ENCODE data around the gene SPRR3.

Gene SPRR3

GRCh38 chr1:152959801-152960451 is 41.6 kb upstream of the SPRR3 start:
- Mint-ChIP-seq H3K36me3 (ENCODE audit: low read depth) (no peaks in the 10 kb centered on the region), H3K9me3 (peaks cover 27% of the 10 kb centered on the region), H3K4me3 (no peak overlapping the region), H3K27ac (no peak overlapping the region), H3K4me1 (no peaks in the 10 kb centered on the region), H3K27me3 (ENCODE audit: low read depth, poor library complexity) (no peaks in the 10 kb centered on the region)
- DNase-seq = no peak
- TF ChIP-seq CTCF (IDR thresholded peaks at IDR 0.05) = no peak

- Mint-ChIP-seq H3K27ac (no peak overlapping the region), H3K4me1 (no peaks in the 10 kb centered on the region), H3K36me3 (ENCODE audit: low read depth) (no peaks in the 10 kb centered on the region), H3K27me3 (ENCODE audit: low read depth, poor library complexity) (no peaks in the 10 kb centered on the region), H3K9me3 (peaks cover 33% of the 10 kb centered on the region), H3K4me3 (no peak overlapping the region)
- no peak for DNase-seq
- no peak for TF ChIP-seq CTCF (IDR thresholded peaks at IDR 0.05)
Measured at GRCh38 chr1:152960452-152961044, 41.0 kb upstream of the SPRR3 start.

GRCh38 chr1:152961226-152961891 is 40.2 kb upstream of the SPRR3 start:
- no peaks in the 10 kb centered on the region for H3K36me3 Mint-ChIP-seq (ENCODE audit: low read depth)
- H3K4me1 Mint-ChIP-seq = no peaks in the 10 kb centered on the region
- no peak for TF ChIP-seq CTCF (IDR thresholded peaks at IDR 0.05)
- DNase-seq = no peak
- no peaks in the 10 kb centered on the region for H3K27me3 Mint-ChIP-seq (ENCODE audit: low read depth, poor library complexity)
- H3K4me3 Mint-ChIP-seq = no peak overlapping the region
- peaks cover 37% of the 10 kb centered on the region for H3K9me3 Mint-ChIP-seq
- no peak overlapping the region for H3K27ac Mint-ChIP-seq

GRCh38 chr1:152962876-152963415 is 38.6 kb upstream of the SPRR3 start:
- peaks cover 45% of the 10 kb centered on the region for H3K9me3 Mint-ChIP-seq
- no peak for TF ChIP-seq CTCF (IDR thresholded peaks at IDR 0.05)
- no peaks in the 10 kb centered on the region for H3K4me1 Mint-ChIP-seq
- peaks cover 9% of the 10 kb centered on the region for H3K27me3 Mint-ChIP-seq (ENCODE audit: low read depth, poor library complexity)
- DNase-seq = no peak
- no peak overlapping the region for H3K4me3 Mint-ChIP-seq
- H3K36me3 Mint-ChIP-seq (ENCODE audit: low read depth) = no peaks in the 10 kb centered on the region
- H3K27ac Mint-ChIP-seq = no peak overlapping the region

GRCh38 chr1:152964536-152964935 is 37.0 kb upstream of the SPRR3 start:
- Mint-ChIP-seq H3K27me3 (ENCODE audit: low read depth, poor library complexity) (peaks cover 9% of the 10 kb centered on the region), H3K36me3 (ENCODE audit: low read depth) (no peaks in the 10 kb centered on the region), H3K4me1 (no peaks in the 10 kb centered on the region), H3K9me3 (peaks cover 39% of the 10 kb centered on the region), H3K4me3 (no peak overlapping the region), H3K27ac (no peak overlapping the region)
- no peak for DNase-seq
- TF ChIP-seq CTCF (IDR thresholded peaks at IDR 0.05) = no peak

Measured in nephron progenitor cell (in vitro differentiated cells).